ENCODE measurements around the gene DNAJC15. TPM values are rescaled to one million over a fixed set of nuclear protein-coding genes. Genes with fewer than 3 reads are reported as not detected.

The DNAJC15 gene
- total RNA-seq, 1 donor from 2014 or later, result 17.0 TPM

DNA sequence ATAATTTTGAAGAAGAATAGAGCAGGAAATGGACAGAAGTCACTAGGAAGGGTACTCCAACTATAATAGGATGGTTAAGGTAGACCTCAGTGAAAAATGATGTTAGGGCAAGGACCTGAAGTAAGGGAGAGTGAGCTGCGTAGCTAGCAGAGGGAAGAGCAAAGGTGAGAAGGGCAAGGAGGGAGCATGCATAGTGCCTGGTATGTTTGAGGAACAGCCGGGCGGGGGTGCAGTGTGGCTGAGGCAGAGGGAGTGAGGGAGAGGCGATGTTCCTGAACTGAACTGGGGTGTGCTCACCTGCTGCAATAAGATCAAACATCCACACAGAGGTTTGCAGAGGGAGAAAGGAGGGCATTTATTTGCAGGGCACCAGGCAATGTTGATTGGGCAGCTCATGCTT is 110.4 kb downstream of the DNAJC15 start:
- no peak for DNase-seq
- TF ChIP-seq, protein P1, sequence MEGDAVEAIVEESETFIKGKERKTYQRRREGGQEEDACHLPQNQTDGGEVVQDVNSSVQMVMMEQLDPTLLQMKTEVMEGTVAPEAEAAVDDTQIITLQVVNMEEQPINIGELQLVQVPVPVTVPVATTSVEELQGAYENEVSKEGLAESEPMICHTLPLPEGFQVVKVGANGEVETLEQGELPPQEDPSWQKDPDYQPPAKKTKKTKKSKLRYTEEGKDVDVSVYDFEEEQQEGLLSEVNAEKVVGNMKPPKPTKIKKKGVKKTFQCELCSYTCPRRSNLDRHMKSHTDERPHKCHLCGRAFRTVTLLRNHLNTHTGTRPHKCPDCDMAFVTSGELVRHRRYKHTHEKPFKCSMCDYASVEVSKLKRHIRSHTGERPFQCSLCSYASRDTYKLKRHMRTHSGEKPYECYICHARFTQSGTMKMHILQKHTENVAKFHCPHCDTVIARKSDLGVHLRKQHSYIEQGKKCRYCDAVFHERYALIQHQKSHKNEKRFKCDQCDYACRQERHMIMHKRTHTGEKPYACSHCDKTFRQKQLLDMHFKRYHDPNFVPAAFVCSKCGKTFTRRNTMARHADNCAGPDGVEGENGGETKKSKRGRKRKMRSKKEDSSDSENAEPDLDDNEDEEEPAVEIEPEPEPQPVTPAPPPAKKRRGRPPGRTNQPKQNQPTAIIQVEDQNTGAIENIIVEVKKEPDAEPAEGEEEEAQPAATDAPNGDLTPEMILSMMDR (IDR thresholded peaks at IDR 0.05), result no peak
- no peaks in the 10 kb centered on the region for H3K36me3 ChIP-seq
- H3K27ac ChIP-seq, result no peak overlapping the region
- no peak for ATAC-seq
- no peaks in the 10 kb centered on the region for H3K9me3 ChIP-seq
- H3K27me3 ChIP-seq (ENCODE audit: low read depth), result peaks cover 4% of the 10 kb centered on the region
- H3K4me1 ChIP-seq, result no peaks in the 10 kb centered on the region
- H3K4me3 ChIP-seq, result no peak overlapping the region
- intact Hi-C loops (cut with DNase I), result no loop called here

DNA sequence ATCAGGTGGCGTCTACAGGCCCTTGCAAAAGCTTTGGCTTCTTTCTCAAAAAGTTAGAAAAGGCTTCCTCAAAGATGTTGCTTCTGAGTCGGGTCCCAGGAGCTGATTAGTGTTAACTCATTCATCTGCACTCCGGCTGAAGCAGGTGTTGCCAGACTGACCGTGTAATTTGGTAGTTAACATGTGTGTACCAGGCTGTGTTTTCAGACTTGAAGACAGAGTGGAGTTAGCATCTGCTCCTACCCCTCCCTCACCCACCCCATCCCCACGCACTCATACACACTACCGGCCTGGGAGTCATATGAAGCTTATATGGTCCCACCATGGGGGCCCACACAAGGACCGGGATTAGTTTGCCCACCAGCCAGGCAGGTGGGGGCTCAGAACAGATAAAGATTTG is 111.5 kb downstream of the DNAJC15 start:
- Histone ChIP-seq H3K27me3 (ENCODE audit: low read depth) (no peaks in the 10 kb centered on the region), H3K4me1 (no peaks in the 10 kb centered on the region), H3K4me3 (no peak overlapping the region), H3K36me3 (no peaks in the 10 kb centered on the region), H3K27ac (no peak overlapping the region), H3K9me3 (no peaks in the 10 kb centered on the region)
- ATAC-seq, result no peak
- no peak for DNase-seq
- intact Hi-C loops (cut with DNase I), result no loop called here
- TF ChIP-seq, protein P1 (IDR thresholded peaks at IDR 0.05), result no peak

DNA sequence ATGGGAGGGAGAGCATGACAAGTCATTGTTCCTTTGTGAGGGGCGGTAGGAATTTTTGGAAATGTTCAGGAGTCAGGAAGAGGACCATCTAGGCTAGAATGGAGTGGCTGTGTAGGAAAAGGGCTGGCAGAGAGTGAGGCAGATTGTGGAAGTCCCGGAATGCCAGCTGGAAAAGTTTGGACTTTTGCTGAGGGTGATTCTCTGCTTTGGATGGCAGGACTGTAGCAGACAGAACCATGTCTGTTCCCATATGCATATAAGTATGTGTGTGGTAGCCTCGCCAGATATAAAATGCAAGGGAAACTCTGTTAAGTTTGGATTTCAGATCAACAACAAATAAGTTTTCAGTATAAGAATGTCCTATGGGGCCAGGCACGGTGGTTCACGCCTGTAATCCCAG is 112.1 kb downstream of the DNAJC15 start:
- ATAC-seq, result no peak
- Histone ChIP-seq H3K27ac (no peak overlapping the region), H3K4me3 (no peak overlapping the region), H3K36me3 (no peaks in the 10 kb centered on the region), H3K9me3 (no peaks in the 10 kb centered on the region), H3K4me1 (no peaks in the 10 kb centered on the region), H3K27me3 (ENCODE audit: low read depth) (no peaks in the 10 kb centered on the region)
- TF ChIP-seq, protein P1 (IDR thresholded peaks at IDR 0.05), result no peak
- no peak for DNase-seq
- intact Hi-C loops (cut with DNase I), result no loop called here

DNA sequence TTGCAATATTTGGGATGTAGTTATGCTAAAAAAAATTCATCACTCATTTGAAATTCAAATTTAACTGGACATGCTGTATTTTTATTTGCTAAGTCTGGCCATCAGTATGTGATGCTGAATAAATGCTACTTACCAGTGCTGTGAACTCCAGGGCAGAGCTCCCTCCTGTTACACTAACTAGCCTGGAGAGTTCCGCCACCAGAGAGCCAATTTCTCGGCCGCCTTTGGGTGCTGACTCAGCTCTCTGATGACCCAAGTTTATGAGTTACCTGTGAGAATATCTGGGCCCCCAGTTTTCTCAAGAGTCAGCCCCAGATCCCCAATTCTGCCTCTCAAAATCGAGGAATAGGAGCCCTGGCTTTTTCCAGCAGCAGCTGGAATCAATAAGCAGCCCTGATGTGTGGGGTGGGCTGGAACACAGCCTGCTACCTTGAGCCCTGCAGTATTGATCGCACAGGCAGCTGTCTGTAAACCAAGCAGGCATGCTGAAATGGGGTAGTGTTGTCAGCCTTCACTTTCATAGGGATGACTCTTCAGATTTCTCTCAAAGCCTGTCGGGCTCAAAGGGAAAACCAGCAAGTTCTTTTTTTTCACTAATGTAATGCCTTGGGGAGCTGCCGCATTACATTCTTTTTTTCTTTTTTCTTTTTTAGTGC is 113.7 kb downstream of the DNAJC15 start:
- DNase-seq (no peak), ATAC-seq (no peak)
- Histone ChIP-seq H3K9me3 (no peaks in the 10 kb centered on the region), H3K4me3 (no peak overlapping the region), H3K27me3 (ENCODE audit: low read depth) (no peaks in the 10 kb centered on the region), H3K27ac (no peak overlapping the region), H3K4me1 (no peaks in the 10 kb centered on the region), H3K36me3 (no peaks in the 10 kb centered on the region)
- TF ChIP-seq, protein P1 (IDR thresholded peaks at IDR 0.05), result no peak
- intact Hi-C loops (cut with DNase I), result no loop called here

DNA sequence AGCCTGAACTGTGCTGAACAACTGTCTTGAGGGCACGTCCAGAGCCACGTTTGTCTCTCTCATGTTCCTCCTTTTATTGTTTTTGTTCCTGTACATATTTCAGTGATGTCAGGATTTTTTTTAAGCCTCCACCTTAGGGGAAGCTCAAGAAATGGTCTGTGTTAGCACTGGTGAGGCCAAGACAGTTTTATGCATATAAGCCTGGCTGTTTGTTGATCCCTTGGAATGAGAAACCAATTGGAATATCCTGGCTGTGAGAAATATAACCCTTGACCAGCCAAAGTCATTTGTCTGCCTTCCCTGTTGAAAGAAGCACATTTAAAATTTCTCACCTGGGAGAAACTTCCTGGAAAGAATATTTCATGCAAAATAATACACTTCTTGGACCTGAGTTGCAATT is 115.8 kb downstream of the DNAJC15 start:
- H3K4me1 ChIP-seq, result no peaks in the 10 kb centered on the region
- no peaks in the 10 kb centered on the region for H3K36me3 ChIP-seq
- intact Hi-C loops (cut with DNase I), result no loop called here
- TF ChIP-seq, protein P1 (IDR thresholded peaks at IDR 0.05), result no peak
- no peak overlapping the region for H3K4me3 ChIP-seq
- no peak overlapping the region for H3K27ac ChIP-seq
- DNase-seq (no peak), ATAC-seq (no peak)
- H3K27me3 ChIP-seq (ENCODE audit: low read depth), result no peaks in the 10 kb centered on the region
- H3K9me3 ChIP-seq, result no peaks in the 10 kb centered on the region
